Hypothalamus (tissue), 51 donors: Measurements from ENCODE around the gene PNN.
"Not testable (repeated sequence)": the region's sequence is repeated elsewhere in the genome, so short reads cannot be mapped to it uniquely, and the experiment has no call there.

ENCODE experiments used
- DNase-seq, 51 donors: peaks; one replicate each; lab custom pipeline; 2025; lab: John Stamatoyannopoulos, UW

The PNN gene

GRCh38 chr14:39174560-39175444 is at the start of gene PNN:
PNN (plus strand) TSS chr14:39175254; CDS start chr14:39175280, 26 bp downstream.
- DNase-seq: peak; percentile 76 to 99 (median 96)

- not testable (repeated sequence) for DNase-seq
These were observed 37.2 kb upstream of the PNN start for GRCh38 chr14:39137835-39138234.

DNA sequence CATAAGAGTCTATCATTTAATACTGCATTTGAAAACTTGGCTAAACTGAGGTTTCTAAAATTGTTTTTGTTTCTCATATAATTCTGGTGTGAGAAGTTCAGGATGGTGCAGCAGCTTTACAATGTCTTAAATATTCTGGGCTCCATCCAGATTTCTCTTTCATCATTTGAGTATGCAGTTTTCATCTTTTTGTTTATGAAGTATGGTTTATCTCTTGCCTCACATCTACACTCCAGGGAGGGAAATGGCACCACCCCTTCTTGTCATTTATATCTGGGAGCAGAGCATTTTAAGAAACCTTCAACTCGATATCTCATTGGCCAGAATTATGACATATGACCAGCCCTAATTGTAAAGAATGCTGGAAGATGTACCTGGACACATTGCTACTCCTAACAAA is 36.6 kb upstream of the PNN start:
- DNase-seq: no peak

DNA sequence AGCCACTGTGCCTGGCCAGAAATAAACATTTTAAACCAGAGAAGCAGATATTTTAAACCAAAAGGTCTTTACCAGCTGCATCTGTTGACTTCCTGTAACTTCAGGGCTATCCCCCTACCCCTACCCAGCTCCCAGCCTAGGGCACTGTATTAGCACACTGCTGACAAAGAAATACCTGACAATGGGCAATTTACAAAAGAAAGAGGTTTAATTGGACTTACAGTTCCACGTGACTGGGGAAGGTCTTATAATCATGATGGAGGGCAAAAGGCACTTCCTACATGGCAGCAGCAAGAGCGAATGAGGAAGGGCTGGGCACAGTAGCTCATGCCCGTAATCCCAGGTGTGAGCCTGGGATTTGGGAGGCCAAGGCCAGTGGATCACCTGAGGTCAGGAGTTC is 34.9 kb upstream of the PNN start:
- no peak for DNase-seq

DNA sequence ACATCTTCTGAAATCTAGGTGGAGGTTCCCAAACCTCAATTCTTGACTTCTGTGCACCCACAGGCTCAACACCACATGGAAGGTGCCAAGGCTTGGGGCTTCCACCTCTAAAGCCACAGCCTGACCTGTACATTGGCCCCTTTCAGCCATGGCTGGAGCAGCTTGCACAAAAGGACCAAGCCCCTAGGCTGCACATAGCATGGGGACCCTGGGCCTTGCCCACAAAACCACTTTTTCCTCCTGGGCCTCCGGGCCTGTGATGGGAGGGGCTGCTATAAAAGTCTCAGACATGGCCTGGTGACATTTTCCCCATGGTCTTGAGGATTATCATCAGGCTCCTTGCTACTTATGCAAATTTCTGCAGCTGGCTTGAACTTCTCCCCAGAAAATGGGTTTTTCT is 33.4 kb upstream of the PNN start:
- DNase-seq: not testable (repeated sequence)

- not testable (repeated sequence) for DNase-seq
These were observed 31.8 kb upstream of the PNN start for GRCh38 chr14:39143226-39143625.

DNA sequence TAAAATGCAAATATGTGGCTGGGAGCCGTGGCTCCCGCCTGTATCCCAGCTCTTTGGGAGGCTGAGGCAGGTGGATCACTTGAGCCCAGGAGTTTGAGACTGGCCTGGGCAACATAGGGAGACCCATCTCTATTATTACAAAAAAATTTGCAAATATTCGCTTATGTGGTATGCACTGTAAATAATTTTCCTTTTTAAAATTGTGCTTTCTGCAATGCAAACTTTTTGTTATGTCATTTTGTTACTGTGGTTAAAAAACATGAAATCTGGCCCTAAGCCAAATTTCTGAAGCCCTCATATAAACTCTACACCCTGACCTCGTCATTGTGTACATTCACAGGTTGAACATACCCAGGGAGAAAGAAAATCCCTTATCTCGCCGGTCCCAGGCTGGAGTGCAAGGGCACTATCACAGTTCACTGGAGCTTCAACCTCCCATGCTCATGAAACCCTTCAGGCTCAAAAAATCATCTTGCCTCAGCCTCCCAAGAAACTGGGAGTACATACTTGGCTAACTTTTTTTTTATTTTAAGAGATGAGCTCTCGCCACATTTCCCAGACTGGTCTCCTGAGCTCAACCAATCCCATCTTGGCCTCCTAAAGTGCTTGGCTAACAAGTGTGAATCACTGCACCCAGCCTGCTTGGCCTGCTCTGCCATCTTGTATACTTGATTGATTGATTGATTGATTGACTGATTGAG is 29.6 kb upstream of the PNN start:
- DNase-seq: no peak

DNA sequence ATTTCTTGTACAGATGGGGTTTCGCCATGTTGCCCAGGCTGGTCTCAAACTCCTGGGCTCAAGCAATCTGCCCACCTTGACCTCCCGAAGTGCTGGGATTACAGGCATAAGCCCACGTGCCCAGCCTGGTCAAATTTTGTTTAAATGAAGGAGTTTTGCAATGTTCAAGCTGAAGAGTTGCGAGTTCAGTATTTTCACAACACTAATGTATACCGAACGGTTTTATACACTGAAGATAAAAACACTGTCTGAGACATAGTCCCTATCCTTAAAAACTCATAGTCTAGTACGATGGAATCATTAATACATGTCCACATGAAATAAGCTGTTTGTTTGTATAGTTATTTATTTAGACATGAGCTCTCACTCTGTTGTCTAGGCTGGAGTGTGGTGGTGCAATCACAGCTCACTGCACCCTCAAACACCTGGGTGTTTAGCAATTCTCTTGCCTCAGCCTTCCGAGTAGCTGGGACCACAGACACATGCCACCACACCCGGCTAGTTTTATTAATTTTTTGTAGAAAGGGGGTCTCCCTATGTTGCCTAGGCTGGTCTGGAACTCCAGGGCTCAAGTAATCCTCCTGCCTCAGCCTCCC is 20.4 kb upstream of the PNN start:
- DNase-seq: no peak

GRCh38 chr14:39157491-39157890 is 17.6 kb upstream of the PNN start:
- no peak for DNase-seq

- DNase-seq: no peak
These were observed 16.7 kb upstream of the PNN start for GRCh38 chr14:39158222-39158858.

DNA sequence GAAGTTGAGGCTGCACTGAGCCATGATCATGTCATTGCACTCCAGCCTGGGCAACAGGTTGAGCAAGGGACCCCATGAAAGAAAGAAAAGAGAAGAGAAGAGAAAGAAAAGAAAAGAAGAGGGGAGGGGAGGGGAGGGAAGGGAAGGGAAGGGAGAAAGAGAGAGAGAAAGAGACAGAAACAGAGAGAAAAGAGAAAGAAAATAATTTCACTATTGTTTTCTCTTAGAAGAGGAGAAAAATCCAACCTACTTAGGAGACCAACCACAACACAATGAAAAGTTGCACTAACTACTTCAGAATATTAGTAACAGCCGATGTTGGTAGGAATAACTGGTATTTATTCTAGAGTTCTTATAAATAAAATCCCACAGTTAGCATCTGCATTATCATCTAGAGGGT is 14.6 kb upstream of the PNN start:
- DNase-seq: no peak

GRCh38 chr14:39167797-39168320 is 7.2 kb upstream of the PNN start:
- not testable (repeated sequence) for DNase-seq

DNA sequence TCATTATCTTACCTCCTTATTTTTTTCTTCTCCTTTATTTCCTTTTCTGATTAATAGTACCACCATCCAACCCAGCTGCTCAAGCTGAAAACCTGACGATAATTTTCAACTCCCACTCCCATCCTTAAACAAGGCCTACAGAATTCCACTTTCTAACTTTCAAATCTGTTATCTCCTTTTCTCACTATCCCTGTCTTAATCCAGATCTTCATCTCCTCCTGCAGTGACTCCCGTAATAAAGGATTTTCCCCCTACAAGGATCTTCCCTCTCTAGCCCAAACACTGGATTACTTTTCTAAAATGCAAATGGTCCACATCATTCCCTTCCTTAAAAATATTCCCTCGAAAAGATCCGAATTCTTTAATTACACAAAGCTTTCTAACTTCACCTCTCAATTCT is 6.5 kb upstream of the PNN start:
- no peak for DNase-seq

- DNase-seq: peak in 1 of 51 donors; percentile 38
These were observed 5.5 kb upstream of the PNN start for GRCh38 chr14:39169541-39169900.

DNA sequence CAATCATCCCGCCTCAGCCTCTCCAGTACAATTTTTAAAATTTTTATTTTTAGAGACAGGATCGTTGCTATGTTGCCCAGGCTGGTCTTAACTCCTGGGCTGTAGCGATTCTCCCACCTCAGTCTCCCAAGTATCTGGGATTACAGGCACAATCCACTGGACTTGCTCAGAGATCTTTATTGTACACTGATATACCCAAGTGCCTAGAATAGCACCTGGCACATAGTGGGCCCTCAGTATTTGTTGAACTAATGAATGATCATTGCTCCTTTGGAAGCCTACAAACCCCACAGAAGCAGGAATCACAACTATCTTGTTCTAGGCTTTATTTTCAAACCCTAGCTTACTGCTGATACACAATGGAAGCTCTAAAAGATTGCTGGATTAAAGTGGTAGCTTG is 1.9 kb upstream of the PNN start:
- DNase-seq: no peak

DNA sequence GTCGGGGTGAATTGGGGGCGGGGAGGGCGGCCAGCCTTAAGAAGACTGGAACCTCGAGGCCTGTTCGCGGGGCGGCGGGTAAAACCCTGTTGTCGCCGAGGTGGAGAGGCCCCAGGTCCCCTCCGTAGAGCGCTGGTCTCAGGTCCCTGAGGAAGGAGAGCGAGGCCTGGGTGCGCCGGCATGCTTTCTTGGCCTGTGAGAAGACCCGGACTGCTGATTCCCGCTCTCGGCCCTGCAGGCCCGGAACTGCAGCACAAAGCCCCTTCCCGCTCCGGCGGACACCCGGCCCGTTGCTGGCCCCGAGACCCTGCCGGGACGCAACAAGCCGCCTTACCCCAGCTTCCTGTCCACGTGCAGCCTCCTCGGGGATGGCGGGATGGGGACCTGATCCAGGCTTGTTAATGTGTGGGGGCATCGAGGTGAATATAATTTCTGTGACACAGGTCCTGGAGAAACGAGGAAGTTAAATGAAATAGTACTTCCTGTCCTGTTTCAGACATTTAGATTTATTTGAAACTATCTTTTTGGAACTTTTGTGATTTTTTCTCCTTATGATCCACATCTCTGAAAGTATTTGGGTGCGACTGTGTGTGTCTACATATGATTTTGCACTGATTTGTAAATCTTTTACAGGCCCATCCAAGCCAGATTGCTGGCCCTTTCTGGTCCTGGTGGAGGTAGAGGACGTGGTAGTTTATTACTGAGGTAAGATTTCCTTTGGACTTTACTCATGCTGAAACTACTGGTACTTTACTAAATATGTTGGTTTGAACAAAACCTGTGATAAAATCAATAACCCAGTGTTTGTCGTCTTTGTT is 600 bp downstream of the PNN start:
- DNase-seq: peak in 11 of 51 donors; percentile 32 to 65 (median 51)

DNA sequence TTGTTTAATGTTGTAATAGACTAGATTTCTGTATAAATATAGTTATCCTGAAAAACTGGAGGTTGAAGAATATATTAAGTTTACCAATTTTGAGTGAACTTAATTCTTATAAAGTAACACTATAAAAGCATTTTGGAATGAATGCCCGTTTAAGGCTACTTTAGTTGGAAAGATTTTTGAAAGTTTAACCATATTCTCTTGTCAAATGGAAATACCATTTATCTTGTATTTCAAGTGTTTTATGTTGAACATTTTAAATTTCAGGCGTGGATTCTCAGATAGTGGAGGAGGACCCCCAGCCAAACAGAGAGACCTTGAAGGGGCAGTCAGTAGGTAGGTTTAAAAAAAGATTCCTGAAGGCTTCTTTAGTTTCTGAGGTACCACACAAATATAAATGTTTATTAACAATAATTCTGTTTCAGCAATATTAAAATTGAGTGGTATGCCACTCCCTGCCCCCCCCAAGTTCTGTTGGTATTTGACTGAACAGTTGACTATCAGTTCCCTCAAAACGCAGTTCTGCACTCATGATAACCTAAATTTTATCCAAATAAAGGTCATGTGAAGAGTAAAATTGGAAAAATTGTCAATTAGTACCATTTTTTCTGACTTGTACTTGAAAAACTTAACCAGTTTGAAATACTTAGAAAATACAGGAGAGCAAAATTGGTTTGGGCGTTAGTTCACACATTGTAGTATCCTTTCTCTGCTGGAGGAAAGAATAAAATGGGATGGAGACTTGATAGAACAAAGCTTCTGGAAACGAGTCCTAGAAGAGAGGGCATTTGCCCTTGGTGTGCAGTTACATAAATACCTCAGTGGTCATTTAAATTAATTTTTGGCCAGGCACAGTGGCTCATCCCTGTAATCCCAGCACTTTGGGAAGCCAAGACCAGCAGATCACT is 1.5 kb downstream of the PNN start:
- no peak for DNase-seq

- DNase-seq: no peak
These were observed 2.1 kb downstream of the PNN start for GRCh38 chr14:39177168-39177545.

GRCh38 chr14:39179042-39179441 is 4.0 kb downstream of the PNN start:
- DNase-seq: no peak
